ENCODE measurements around the gene DNAJC12.
"Not testable (repeated sequence)": the region's sequence is repeated elsewhere in the genome, so short reads cannot be mapped to it uniquely, and the experiment has no call there.

DNAJC12 gene

DNA sequence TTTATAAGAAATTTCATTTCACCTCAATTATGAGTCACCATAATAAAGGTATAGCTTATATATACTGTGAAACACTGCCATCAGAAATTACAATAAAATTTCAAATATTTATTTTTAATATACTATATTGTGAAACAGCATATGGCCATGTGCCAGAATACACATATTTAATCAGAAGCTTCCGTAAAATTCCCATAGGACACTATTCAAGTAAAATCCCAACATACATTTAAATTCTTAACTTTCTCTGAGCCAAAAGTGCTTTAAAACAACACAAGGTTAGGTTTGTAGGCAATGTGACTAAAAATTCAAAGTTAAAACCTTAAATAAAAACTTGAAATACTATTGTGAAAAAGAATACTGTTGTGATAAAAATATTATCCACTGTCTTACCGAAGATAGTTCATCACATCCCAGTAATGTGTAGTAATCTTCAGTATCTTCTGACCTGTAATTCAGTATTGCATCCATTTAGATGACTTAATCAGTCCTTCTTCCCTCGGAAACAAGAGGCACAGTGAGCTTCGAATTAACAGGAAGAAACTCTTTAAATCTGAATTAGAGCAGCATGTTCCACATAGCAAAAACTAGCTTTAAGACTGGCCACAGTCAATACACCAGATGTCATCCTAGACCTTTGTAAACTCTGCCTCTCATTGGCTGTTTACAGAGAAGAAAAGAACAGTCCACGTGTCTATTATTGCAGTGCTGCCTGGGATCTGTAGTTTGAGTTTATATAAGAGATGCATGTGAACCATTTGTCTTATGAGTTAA, at the start of gene DNAJC12:
Gene DNAJC12, minus strand, starts transcription at position 648 of the 774 bp plus-strand sequence. Its CDS starts 177 bp downstream, at position 471.
- no peak for DNase-seq

DNA sequence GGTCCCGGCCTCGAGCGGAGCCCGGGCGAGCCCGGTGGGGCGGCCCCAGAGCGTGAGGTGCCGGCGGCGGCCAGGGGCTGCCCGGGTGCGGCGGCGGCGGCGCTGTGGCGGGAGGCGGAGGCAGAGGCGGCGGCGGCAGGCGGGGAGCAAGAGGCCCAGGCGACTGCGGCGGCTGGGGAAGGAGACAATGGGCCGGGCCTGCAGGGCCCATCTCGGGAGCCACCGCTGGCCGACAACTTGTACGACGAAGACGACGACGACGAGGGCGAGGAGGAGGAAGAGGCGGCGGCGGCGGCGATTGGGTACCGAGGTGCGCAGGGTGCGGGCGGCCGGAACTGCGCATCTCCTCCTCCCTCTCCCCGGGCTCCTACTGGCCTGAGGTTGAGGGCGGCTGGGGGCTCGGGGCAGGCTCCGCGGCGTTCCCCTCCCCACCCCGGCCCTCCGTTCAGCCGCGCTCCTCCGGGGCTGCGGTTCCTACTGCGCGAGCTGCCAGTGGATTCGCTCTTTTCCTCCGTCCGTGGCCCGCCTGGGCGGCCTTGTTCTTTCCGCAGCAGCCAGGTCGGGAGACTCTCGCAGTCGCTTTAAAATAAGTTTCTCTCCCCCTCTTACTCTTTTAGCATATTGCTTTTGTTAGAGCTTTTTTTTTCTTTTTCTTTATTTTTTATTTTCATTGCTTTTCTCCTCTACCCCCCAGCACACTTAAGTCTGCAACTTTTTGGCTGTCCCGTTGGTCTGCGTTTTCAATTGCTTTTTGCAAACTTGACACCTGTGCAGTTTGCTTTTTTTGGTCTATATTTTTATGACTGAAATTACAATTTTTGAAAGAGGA, 47.1 kb upstream of the DNAJC12 start:
- DNase-seq, result peak; percentile 78

DNA sequence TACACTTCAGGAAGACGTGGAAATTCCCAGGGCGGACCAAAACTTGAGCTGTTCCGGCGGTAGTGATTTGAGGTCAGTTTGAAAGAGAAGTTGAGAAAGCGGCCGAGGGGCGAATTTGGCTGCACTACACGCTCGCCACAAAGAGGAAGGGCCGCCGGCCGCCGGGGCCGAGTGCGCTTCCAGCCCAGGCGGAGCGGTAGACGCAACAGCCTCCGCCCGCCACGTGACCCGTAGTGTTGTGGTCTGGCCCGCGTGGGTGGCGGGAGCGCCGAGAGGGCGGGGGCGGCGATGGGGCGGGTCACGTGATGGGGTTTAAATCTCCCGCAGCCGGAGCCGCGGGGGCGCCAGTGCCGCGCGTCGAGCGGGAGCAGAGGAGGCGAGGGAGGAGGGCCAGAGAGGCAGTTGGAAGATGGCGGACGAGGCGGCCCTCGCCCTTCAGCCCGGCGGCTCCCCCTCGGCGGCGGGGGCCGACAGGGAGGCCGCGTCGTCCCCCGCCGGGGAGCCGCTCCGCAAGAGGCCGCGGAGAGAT, 46.4 kb upstream of the DNAJC12 start, which contains the start of gene SIRT1:
Gene SIRT1, plus strand, starts transcription at position 344 of the 529 bp plus-strand sequence. Its CDS starts 66 bp downstream, at position 410.
- peak; percentile 88 for DNase-seq

DNA sequence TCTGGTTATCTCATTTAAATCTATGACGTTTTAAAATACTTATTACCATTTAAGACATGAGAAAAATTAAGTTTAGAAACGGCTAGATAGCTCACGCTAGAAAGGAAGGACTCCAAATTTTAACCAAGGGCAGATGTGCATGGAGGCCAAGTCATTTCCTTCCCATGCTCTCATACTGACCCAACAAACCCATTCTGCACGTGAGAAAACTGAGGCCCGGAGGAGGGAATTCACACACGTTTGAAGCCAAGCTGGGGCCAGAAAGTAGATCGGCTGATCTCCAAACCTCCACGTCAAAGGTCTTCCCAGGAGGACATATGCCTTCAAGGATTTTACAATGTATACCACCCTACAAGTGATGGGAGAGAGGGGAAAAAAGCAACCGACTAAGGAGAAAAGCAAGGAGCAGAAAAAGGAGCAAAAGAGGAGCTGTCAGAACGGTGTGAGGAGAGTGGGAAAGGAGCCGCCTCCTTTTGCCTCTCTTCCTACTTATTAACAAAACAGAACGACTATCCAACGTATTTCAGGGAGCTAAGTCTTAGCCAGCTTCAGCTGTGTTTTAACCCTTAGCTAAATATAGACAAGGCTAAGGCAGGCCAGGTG, 45.8 kb upstream of the DNAJC12 start:
- no peak for DNase-seq

DNA sequence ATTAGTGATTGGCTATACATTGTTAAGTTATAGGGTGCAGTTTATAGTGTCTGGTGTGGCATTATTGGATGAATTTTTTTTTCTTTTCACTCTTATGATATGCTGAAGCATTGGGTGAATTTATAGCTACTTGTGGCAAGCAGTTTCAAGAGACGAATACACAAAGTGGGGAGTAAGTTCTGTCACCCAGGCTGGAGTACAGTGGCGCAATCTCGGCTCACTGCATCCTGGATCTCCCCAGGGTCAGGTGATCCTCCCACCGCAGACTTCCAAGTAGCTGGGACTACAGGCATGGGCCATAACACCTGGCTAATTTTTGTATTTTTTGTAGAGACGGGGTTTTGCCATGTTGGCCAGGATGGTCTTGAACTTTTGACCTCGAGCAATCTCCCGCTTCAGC, 40.1 kb upstream of the DNAJC12 start:
- no peak for DNase-seq

- DNase-seq, result not testable (repeated sequence)
Observed at GRCh38 chr10:67877421-67877820, 39.4 kb upstream of the DNAJC12 start.

DNA sequence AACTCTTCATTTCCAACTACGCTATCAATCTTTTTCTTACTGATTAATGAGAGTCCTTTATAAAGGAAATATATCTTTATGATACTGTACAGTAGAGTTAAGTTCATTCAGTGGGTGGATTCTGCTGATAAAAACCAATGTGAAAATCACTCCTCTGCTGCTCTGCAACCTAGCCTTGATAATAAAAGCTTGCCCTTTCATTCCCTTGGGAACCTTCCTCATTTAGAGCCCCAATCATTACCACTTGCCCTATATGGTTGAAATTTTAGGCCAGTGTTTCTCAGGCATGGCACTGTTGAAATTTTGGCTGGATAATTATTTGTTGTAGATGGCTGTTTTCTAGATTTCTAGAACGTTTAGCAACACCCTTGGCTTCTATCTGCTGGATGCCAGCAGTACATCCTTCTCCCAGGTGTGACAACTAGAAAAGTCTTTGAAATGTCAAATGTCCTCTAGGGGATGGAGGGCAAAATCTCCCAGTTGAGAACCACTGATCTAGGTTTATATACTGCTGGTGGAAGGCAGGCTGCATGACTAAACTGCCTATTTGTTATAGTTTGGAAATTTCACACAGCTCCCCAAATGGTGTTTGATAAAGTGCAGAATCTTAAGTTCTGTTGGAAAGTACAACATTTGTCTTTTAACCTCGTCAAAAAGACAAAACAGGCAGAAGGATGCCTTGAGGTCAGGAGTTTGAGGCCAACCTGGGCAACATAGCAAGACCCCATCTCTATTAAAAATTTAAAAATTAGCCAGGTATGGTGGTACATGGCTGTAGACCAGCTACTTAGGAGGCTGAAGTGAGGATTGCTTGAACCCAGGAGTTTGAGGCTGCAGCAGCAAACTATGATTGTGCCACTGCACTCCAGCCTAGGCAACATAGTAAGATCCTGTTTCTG, 37.6 kb upstream of the DNAJC12 start:
- no peak for DNase-seq

- no peak for DNase-seq
Observed at GRCh38 chr10:67869996-67870395, 32.0 kb upstream of the DNAJC12 start.

DNA sequence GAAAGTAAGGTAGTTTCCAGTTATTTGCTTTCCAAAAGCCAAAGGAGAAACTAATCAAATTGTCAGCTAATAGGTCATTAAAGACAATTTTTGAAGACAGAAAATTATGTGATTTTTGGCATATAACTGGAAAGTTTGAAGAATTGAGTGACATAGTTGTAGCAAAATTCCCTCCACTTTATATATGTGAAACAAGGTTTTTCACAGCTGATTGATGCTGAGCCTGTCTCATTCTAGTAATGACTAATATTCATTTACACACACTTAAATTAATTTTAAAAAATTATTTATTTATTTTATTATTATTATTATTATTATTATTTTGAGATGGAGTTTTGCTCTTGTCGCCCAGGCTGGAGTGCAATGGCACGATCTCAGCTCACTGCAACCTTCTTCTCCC, 30.1 kb upstream of the DNAJC12 start:
- no peak for DNase-seq

DNA sequence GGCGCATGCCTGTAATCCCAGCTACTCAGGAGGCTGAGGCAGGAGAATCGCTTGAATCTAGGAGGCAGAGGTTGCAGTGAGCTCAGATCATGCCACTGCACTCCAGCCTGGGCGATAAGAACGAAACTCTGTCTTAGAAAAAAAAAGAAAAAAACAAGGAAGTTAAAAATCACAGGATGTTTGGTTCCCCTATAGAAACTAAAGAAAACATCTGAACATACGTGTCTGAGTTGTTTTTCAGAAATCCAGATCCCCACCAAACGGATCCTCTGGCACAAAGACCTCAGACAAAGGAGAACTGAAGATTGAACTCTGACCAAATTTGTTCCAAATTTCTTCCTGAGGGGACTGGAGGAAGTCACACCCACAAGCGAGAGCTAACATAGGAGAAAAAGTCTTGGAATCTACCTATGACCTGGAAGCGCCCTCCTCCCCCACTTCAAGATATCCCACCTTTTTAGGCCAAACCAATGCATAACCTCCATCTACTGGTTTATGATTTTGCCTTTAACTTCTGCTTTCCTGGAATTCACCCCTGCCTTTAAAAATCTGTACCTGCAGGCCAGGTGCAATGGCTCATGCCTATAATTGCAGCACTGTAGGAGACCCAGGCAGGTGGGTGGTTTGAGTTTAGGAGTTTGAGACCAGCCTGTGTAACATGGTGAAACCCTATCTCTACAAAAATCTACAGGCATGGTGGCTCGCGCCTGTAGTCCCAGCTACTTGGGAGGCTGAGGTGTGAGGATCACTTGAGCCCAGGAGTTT, 26.8 kb upstream of the DNAJC12 start:
- no peak for DNase-seq

GRCh38 chr10:67863094-67863493, 25.1 kb upstream of the DNAJC12 start:
- DNase-seq, result no peak

- no peak for DNase-seq
Observed at GRCh38 chr10:67861750-67862432, 23.9 kb upstream of the DNAJC12 start.

GRCh38 chr10:67858971-67859370, 21.0 kb upstream of the DNAJC12 start:
- no peak for DNase-seq

DNA sequence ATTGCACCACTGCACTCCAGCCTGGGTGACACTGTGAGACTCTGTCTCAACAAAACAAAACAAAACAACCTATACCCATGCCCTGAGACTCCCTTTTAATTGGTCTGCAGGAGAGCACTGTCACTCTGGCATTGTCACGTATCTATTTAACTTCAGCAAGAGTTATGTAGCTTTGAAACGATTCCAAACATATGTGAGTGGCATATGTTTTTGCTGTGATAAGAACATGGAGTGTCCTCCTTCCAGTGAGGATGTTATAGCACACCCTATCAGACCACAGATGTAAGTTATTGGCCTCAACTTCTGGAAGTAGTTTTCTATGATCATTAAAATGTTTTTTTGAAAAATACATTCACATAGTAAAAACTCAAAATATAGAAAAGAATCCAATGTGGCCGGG, 15.5 kb upstream of the DNAJC12 start:
- no peak for DNase-seq

DNA sequence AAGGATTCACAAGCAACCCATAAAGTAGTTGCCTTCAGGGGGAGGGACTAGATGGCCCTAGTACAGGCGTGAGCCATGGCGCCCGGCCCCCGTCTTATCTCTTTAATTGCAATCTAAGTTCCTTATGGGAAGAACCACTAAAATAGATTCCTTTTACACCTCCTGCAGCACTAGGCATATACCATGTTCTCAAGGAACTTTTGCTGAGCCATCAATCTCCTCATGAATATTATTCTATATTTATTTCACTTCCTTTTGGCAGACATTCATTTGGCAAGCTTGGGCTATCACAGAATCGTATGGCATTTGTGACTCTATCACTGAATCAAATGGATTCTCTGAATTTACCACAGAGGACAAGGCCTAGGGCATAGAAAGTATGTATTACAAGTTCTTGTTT, 14.8 kb upstream of the DNAJC12 start:
- DNase-seq, result no peak

DNA sequence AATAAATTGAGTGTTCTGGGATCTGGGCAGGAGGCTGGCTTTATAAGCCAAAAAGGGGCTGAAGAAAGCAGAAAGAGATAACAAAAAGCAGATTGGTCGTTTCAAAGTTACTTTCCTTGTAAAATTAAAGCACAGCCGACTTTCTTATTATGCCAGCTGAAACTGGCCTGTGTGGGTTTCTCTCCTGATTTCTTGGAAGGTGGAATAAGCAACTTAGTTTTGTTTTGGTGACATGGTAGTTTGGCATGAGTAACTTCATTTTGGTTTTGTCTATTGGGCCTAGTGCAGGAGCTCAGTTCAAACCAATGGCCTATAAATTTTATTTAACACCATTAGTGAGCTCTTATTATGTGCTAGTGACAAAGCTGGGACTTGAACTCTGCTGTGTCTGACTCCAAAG, 13.2 kb upstream of the DNAJC12 start:
- no peak for DNase-seq

GRCh38 chr10:67849331-67850011, 11.5 kb upstream of the DNAJC12 start:
- peak; percentile 93 for DNase-seq

GRCh38 chr10:67843284-67843683, 5.3 kb upstream of the DNAJC12 start:
- no peak for DNase-seq

DNA sequence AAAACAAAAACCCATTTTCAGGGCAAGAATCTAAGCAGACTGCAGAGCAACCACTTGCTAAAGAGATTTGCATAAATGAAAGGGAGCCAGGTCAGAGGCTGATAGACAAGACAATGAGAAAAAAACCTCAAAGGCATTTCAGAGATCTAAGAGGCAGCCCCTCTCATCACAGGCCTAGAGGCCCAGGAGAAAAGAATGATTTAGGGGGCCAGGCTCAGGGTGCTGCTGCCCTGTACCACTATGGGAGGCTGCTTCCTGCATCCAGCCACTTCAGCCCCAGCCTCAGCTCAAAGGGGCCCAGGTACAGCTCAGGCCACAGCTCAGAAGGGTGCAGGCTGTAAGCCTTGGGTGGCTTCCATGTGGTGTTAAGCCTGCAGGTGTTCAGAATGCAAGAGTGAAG, 3.7 kb upstream of the DNAJC12 start:
- DNase-seq, result no peak

GRCh38 chr10:67839951-67840350, 2.0 kb upstream of the DNAJC12 start:
- no peak for DNase-seq

All from stimulated activated CD4-positive, alpha-beta T cell treated with anti-CD3 and anti-CD28 coated beads, Interleukin-1b, Interleukin-23, amount 100 ng/mL, for 48 hours (primary cell).